GM19193 (cell line): Measurements from ENCODE around the gene HBG1.

Source experiments
- POLR2A ChIP-seq: IDR thresholded peaks from 4 replicates; pipeline ENCODE4 v1.6.1; 2011; ENCODE audit not compliant: insufficient read depth, insufficient read length; ENCODE audit errors: extremely low read depth

HBG1 gene

DNA sequence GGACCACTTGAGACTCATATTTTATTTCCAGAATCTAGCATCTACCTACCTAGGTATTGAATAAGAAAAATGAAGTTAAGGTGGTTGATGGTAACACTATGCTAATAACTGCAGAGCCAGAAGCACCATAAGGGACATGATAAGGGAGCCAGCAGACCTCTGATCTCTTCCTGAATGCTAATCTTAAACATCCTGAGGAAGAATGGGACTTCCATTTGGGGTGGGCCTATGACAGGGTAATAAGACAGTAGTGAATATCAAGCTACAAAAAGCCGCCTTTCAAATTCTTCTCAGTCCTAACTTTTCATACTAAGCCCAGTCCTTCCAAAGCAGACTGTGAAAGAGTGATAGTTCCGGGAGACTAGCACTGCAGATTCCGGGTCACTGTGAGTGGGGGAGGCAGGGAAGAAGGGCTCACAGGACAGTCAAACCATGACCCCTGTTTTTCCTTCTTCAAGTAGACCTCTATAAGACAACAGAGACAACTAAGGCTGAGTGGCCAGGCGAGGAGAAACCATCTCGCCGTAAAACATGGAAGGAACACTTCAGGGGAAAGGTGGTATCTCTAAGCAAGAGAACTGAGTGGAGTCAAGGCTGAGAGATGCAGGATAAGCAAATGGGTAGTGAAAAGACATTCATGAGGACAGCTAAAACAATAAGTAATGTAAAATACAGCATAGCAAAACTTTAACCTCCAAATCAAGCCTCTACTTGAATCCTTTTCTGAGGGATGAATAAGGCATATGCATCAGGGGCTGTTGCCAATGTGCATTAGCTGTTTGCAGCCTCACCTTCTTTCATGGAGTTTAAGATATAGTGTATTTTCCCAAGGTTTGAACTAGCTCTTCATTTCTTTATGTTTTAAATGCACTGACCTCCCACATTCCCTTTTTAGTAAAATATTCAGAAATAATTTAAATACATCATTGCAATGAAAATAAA is 24.8 kb downstream of the HBG1 start:
- no peak for TF ChIP-seq POLR2A

DNA sequence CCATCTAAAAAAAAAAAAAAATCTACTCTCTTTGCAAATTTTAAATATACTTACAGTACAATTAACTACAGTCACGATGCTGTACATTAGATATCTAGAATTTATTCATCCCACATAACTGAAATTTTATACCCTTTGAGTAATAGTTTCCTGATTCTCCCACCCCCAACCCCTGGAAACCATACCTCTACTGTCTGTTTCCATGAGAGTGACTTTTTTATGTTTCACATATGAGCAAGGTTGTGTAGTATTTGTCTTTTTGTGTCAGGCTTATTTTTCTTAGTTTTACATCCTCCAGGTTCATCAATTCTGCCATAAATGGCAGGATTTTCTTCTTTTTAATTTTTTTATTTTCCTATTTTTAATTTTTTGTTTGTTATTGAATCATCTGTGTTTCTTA is 26.0 kb downstream of the HBG1 start:
- no peak for TF ChIP-seq POLR2A

DNA sequence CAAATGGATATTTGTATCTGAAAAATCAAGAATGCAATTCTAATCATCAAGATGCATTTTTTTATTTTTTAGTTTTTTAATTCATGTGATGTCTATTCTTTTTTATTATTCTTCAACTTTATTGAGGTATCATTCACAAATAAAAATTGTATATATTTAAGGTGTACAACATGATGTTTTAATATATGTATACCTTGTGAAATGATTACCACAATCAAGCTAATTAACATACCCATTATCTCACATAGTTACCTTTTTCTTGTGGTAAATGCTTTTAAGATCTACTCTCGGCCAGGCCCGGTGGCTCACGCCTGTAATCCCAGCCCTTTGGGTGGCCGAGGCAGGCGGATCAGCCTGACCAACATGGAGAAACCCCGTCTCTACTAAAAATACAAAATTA is 26.5 kb downstream of the HBG1 start:
- TF ChIP-seq POLR2A: no peak

DNA sequence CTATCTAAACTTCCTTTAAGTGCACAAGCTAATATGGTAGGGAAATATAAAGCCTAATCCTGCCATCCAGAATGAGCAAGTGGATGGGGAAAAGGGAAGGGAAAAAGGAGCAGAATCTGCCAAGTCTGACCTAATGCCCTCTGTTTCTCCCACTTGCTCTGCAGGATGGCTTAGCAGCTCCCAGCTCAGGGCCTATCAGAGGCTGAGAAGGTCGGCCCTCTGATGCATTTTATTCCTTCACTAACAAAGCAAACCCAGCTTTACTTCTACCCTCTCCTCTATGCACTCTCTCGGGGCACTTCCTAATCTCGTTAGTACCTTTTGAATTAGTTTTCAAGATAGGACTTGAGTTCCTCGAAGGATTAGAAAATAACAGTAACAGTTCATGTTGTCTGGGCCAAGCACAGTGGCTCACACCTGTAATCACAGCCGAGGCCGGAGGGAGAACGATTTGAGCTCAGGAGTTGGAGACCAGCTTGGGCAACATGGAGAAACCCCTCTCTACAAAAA is 39.2 kb downstream of the HBG1 start:
- TF ChIP-seq POLR2A: no peak

DNA sequence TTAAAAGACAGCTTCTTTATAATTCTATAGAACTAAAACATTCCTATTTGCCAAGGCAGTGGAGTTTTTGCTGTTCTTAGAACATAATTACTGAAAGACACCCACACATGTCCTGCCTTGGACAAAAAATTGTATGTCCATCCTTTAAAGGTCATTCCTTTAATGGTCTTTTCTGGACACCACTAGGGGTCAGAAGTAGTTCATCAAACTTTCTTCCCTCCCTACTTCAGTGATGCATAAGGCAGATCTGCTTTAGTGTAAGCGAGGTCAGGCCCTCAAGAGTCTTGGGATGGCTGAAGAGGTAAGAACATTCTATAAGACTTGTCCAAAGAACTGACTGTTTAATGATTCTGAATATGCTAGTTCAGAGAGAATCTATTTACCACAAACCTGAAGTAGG is 44.9 kb downstream of the HBG1 start:
- no peak for TF ChIP-seq POLR2A

DNA sequence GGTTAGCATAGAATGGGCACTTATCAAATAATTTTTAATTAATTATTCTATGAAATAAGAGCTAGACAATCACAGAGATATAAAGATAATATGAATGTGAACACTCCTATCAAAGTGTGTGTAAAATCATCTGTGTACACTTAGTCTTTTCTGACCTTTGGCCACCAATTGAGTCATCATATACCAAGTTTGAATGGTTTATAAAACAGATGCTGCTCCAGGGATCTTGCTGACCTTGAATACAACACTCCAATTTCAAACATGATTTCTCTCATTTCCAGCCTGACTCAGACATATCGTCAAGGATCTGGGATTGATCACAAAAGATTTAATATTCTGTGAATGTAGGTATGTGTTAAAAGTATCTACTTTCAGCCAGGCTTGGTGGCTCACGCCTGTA is 46.3 kb downstream of the HBG1 start:
- no peak for TF ChIP-seq POLR2A

DNA sequence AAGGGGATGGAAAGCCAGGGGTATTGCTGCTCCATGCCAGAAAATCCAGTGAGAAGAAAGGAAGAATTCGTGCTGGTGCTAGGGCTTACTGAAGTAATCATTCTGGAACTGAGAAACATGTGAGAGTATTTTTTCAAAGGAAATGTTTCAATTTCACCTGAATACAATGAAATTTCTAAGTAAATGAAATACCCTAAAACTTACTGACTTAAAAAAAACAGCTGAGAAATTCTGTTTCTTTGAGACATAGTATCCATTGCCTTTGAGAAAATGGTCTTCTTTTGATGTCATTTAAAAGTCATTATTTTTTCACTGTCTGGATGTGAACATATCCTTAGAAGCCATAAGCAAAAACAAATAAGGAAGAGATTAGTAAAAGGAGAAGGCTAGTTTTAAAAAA is 49.1 kb downstream of the HBG1 start, which contains the start of gene OR51V1:
Gene OR51V1, minus strand, starts transcription at position 101 of the 400 bp plus-strand sequence. Its CDS starts 0 bp downstream, at position 101.
- no peak for TF ChIP-seq POLR2A

DNA sequence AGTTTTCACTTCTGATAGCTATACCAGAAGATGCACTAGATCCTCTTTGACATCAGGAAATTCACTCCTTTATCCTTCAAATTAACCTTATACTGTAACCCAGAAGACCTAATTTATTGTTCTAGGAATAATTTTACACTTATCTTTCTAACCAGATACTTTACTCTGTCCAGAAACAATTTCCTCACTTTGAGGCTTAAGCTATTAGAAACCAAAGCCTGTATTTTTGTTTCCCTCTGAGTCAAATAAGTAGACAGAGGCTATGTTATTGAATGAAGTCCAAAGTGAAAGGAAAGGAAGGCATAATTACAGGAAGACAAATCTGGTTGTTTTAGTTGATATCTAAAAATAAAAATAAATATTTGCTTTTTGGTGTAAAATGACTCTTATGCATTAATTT is 51.4 kb downstream of the HBG1 start:
- TF ChIP-seq POLR2A: no peak
